Fibroblast of peridontal ligament (primary cell): ENCODE data around the gene CHRM4.
"Not testable (repeated sequence)": the region's sequence is repeated elsewhere in the genome, so short reads cannot be mapped to it uniquely, and the experiment has no call there.

Source experiments
- DNase-seq: peaks from one replicate; pipeline ENCODE4 v3.0.0-alpha.2; 2010; ENCODE audit errors: extremely low read depth

Gene CHRM4

DNA sequence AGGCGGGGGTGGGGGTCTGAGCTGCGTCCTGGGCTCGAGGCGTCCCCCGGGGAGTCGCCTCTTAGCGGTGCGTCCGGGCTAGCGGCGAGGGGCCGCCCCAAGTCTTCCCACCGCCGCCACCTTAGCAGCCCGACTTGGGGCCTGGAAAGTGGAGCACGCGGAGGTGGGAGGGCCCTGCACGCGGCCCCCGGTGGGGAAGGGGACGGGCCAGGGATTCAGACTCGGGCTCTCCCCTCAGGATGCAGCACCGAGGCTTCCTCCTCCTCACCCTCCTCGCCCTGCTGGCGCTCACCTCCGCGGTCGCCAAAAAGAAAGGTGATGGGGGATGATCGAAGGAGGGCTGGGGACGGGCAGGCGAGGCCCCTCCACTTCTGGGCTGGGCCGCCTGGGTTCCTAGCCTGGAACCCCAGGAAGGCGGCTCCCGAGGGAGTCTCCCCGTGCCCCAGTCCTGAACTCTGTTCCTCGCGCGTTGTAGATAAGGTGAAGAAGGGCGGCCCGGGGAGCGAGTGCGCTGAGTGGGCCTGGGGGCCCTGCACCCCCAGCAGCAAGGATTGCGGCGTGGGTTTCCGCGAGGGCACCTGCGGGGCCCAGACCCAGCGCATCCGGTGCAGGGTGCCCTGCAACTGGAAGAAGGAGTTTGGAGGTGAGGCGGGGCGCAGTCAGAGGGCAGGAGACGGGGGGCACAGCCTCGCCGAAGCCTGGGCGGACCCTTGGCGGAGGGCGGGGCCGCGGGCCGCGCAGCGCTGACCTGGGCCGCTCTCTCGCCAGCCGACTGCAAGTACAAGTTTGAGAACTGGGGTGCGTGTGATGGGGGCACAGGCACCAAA, 9.5 kb downstream of the CHRM4 start:
- no peak for DNase-seq

DNA sequence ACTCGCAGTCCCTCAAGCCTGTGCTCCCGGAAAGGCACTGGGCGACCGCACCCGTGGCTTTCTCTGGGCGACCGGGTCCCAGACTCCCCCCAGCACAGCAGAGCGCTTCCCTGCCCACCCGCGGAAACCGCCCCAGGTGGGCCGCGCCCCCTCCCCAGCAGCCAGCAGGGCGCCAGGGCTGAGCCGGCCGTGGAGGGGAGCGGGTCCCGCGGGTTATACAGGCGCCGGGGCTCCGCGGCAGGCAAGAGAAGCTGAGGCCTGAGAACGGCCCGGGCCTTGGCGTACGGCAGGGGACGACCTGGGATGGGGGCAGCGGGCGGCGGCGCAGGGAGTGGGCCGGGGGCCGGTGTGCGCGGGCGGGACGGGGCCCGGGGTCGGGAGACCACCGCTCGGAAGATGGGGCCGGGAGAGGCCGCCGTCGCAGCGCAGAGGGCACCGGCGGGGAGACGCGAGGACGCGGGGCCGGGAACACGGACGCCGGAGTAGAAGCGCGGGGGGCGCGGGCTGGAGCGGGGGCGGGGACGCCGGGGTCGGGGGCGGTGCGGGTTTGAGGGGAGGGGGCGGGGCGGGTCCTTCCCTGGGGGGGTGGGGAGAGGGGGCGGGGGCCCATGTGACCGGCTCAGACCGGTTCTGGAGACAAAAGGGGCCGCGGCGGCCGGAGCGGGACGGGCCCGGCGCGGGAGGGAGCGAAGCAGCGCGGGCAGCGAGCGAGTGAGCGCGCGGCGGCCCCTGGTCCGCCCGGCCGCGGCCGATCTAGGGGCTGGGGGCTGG, 10.3 kb downstream of the CHRM4 start, which contains the start of gene MDK:
MDK (plus strand) TSS at position 622 of the 771 bp plus-strand sequence. CDS start 389 bp downstream, outside the sequence.
- no peak for DNase-seq

DNA sequence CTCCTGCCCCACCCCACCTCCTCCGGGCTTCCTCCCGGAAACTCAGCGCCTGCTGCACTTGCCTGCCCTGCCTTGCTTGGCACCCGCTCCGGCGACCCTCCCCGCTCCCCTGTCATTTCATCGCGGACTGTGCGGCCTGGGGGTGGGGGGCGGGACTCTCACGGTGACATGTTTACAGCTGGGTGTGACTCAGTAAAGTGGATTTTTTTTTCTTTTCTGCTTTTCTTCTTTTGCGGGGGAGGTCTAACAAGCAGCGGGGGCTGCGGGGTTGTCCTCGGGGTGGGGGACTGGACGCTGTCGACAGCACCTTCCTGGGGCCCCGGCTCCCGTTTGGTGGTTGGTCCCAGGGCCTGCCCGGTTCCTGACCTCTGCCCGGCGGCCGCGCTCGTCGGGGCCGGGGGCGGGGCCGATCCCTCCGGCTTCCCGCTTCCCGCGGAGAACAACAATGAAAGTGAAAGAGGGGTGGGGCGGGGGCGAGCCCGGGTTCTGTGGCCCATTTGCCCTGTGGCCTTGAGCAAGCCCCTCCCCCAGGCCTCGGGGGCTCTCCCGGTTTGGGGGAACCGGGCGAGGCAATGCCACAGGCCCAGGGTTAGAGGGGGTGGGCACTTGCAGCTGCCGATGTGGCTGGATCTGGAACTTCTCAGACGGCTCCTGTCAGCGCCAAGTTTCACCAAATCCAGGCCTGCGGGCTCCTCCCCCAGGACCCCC, 11.1 kb downstream of the CHRM4 start:
- DNase-seq, result no peak

DNA sequence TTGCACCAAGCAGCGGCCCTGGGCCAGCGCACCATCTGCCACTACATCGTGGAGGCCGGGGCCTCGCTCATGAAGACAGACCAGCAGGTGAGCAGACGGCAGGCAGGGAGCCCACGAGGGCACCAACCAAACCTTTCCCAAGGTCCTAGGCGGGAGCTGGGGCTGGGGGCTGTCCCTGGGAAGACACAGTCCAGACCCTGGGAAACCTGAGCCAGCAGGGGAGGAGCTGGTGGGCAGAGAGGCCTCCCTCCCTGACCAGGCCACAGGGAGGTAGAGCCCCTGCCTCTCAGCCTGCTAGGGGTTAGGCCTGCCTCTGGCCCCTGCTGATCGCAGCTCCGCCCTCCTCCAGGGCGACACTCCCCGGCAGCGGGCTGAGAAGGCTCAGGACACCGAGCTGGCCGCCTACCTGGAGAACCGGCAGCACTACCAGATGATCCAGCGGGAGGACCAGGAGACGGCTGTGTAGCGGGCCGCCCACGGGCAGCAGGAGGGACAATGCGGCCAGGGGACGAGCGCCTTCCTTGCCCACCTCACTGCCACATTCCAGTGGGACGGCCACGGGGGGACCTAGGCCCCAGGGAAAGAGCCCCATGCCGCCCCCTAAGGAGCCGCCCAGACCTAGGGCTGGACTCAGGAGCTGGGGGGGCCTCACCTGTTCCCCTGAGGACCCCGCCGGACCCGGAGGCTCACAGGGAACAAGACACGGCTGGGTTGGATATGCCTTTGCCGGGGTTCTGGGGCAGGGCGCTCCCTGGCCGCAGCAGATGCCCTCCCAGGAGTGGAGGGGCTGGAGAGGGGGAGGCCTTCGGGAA, 11.9 kb downstream of the CHRM4 start:
- DNase-seq, result not testable (repeated sequence)

DNA sequence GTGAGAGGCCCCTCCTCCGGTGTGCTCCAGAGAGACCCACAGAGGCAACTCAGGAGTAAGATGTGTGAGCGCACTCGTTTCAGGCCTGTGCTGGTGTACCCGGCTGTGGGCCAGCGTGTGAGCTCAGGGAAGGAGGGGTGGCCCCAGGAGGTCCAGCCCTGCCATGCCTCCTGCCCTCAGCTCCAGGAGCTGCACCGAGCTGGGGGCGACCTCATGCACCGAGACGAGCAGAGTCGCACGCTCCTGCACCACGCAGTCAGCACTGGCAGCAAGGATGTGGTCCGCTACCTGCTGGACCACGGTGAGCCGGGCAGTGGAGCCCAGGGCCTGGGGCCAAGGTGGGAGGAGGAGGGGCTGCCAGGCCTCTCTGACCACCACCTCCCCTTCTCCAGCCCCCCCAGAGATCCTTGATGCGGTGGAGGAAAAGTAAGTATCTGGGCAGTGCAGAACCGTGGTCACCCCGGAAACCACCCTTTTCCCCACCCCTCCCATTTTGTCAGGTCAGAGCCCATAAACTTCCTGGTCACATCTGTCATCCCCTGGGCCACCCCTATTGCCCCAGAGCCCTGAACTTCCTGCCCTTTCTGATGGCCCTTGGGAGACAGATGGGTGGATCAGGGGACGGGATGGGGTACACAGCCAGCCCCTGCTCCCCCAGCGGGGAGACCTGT, 12.6 kb downstream of the CHRM4 start:
- DNase-seq, result no peak

DNA sequence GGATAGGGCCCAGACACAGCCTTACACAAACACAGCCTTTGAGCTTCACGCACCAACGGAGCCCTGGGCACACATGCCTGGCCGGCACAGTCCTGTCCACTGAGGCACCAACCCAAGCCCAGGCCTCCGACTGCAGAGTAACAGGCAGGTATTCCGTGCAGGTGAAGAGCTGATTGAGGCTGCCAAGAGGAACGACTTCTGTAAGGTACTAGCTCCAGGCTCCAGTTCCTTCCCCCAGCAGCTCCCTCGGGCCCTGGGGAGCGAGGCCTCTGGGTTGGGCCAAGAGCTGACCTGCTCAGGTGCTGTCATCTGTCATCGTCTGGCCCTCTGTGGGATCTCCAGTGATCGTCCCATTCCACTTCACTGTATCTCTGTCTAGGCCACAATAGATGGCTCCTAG, 13.3 kb downstream of the CHRM4 start:
- no peak for DNase-seq

DNA sequence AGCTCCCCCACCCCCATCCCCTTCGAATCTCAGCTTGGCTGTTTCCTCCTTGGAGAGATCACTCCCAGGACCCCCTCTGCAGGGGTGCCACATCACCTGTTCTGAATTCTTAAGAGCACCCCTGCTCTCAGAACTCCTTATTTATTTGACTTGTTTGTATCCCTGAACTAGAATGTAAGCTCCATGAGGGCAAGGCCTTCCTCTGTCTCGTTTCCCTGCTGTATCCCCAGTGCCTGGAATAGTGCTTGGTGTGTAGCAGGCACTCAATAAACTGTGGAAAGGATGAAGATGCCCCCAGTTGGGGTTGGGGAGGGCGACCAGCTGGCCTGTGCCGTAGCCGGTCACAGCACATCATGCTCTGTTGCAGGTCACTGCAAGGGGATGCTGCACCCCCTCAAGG, 13.7 kb downstream of the CHRM4 start:
- no peak for DNase-seq

DNA sequence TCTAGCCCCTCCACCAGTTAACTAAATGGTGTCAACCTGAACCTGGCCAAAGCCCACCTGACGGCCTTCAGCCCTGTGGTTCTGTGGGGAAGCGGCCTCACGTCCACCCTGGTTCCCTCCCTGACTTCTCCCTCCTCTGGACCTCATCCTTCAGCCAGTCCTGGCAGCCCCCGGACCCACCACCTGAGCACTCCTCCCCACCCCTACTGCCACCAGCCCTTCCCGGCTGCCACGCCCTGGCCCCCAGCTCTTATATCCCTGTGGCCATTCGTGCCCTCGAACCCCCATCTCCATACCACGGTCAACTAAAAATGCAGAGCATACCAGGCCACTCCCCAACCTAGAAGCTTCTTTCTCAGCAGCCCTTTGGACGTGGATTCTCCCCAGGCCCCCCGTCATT, 14.3 kb downstream of the CHRM4 start:
- DNase-seq, result no peak

DNA sequence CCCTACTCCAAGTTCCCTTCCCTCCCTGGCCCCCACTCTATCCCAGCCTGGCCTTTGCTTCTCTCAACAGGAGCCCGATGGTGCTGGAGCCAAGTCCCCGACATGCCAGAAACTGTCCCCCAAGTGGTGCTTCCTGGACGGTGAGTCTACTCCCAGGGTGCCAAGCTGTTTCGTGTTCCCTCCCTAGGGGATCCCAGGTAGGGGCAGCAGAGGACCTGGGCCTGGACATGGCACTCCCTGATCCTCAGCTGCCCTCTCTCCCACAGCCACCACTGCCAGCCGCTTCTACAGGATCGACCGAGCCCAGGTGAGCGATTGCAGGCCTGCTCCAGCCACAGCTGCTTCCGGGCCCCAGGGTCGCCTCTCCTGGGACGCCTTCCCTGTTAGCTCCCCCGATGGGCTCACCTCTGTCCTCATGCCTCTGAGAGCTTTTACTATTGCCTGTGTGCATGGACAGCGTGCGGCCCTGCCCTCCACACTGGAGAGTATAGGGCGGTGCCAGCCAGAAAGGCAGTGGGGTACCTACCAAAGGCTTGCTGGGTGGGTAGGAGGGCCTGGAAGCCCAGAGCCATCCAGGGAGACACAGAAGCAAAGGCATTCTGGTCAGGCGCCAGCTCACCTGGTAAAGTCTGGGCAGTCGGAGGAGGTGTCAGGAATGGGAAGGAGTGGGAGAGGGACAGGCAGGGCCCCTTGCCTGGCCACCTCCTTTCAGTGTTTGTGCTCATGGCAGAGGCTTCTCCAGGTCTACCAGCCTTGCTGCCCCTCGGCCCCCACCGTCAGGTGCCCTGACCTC, 15.1 kb downstream of the CHRM4 start:
- DNase-seq, result no peak

DNA sequence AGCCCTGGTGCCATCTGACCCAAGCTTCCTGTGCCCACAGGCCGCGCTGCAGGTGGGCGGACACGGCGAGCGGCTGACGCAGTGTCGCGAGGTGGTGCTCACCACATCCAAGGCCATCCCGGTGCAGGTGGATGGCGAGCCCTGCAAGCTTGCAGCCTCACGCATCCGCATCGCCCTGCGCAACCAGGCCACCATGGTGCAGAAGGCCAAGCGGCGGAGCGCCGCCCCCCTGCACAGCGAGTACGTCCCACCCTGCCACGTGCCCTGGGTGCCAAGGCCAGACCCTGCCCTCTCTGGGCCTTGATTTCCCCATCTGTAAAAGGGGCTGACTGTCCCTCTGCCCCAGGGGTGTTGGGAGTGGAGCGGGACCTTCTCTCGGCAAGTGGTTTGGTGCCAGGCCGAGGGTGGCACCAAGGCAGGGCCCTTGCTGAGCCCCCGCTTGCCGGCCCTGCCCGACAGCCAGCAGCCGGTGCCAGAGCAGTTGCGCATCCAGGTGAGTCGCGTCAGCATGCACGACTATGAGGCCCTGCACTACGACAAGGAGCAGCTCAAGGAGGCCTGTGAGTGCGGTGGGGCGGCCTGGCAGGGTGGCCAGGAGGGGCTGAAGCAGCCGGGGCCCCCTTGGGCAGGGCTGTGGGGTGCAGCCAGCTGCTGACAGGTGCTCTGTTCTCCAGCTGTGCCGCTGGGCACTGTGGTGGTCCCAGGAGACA, 16.0 kb downstream of the CHRM4 start:
- DNase-seq, result no peak

DNA sequence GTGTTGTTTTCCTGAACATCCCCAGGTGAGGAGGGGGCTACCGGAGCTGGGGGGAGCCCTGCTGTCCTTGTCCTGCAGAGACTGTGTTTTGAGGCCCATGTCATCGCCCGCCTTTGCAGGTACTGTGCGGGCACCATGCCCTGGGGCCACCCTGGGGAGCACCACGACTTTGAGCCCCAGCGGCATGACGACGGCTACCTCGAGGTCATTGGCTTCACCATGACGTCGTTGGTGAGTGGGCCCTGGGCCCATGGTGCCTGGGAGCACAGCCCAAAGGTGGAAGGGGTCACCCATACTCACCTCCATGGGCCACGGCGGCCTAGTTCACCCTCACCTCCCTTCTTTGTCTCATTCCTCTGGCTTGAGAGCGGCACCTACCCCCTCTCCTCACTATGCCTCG, 16.8 kb downstream of the CHRM4 start:
- no peak for DNase-seq

DNA sequence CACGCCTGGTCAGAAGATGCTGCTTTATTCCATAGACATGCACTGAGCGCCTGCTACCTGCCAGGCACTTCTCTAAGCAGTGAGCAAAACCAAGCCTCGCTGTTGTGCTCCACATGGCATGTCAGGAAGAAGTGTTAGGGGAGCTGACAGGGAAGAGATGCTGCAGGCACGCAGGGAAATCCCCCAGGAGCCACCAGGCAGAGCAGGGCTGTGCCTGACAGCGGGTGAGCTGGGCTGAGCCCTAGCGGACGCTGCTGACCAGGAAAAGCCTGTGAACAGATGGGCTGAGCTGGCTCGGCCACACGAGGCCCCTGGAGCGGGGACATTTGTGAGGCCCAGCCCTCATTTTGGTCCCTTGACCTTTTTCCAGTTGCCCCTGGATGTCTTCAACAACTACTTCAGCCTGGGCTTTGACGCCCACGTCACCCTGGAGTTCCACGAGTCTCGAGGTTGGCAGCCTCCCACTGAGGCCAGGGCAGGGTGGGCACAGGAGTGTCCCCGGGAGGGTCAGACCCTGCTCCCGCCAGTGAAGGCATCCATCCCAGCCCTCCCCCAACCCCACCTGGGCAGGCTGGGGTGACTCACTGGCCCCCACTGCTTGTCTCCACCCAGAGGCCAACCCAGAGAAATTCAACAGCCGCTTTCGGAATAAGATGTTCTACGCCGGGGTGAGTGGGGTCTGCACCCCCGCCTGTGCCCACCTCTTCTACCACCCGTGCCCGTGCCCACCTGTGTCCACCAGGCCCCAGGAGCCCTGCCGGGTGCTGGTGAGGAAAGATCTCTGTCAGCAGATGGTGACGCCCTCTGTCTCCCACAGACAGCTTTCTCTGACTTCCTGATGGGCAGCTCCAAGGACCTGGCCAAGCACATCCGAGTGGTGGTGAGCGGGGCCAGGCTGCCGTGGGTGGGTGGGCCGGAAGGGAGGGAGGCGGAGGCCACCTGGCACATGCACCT, 17.5 kb downstream of the CHRM4 start:
- no peak for DNase-seq

DNA sequence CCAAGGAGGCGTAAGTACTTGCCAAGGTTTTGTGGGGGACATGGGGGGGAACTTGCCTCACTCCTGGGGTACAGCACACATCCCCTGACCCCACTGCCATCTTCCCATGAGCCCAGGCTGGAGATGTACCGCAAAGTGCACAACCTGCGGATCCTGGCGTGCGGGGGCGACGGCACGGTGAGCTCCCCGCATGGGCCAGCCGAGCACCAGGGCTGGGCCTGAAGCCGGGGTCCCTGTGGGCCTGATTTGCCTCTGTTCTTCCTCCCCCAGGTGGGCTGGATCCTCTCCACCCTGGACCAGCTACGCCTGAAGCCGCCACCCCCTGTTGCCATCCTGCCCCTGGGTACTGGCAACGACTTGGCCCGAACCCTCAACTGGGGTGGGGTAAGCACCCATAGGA, 19.1 kb downstream of the CHRM4 start:
- DNase-seq, result not testable (repeated sequence)

DNA sequence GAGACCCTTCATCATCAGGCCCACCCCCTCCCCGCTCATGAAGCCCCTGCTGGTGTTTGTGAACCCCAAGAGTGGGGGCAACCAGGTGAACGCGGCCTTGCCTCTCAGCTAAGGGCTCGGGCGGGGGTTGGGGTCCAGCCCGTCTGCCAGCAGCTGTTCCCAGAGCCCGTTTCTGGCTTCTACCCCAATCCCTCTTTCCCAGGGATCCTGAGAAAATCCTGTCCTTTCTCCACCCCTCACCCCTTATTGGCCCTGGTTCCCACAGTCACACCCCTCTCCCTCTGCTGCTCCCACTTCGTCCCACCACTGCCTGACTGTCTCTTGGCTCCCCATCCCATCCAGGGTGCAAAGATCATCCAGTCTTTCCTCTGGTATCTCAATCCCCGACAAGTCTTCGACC, 19.5 kb downstream of the CHRM4 start:
- DNase-seq, result no peak

DNA sequence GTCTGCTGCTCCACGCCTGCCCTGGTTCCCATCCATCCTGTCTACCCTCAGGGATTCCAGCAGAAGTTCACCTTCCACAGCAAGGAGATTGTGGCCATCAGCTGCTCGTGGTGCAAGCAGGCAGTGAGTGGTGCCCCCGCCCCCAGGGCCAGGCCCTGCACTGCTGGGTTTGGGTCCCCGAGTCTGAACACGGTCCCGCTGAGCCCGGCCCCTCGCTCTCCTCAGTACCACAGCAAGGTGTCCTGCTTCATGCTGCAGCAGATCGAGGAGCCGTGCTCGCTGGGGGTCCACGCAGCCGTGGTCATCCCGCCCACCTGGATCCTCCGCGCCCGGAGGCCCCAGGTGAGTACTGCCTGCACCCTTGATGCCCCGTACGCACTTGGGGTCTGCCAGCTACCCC, 20.3 kb downstream of the CHRM4 start:
- DNase-seq, result not testable (repeated sequence)

DNA sequence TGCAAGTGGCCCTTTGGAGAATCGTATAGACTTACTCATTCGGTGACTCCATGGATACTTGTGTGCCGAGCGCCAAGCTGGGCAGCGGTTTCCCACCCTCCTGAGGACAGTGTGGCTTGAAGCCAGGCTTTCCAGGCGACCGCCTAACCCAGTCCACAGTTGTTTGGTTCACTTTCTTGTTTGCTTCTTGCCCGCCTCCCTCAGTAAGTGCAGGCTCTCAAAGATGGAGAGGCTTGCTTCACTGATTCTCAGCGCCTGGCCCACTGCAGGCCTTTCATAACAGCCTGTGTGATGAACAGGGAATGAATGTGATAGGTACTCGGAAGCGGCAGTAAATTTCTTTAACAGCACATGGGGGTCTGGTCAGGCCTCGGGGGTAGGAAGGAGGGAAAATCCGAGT, 21.3 kb downstream of the CHRM4 start:
- no peak for DNase-seq

DNA sequence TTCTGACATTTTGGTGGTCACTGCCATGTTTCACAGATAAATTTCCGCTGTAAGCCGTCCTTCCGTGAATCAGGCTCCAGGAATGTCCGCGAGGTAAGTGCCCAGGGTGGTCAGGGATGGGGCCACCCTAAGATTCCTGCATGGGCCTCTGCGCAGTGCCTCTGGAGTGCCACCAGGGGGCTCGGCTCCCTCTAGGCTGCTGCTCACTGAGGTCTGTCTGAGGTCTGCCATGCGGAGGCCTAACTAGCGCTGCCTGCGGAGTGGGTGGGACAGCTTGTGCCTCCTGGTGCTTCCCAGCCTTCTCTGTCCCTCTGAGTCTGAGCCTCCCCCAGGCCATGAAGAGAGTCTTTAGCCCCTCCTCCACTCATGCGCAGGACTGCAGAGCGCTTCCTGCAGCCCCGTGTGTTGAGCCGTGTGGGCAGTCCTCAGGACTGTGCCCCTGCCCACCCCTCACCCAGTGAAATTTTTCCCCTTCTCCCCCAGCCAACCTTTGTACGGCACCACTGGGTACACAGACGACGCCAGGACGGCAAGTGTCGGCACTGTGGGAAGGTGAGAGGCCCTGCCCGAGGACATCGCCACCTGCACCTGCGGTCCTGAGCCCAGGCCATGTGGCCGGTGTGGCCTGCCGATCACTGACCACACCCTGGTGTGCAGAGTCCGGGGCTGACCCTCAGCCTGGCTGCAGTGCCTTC, 22.0 kb downstream of the CHRM4 start:
- peak; percentile 62 for DNase-seq

DNA sequence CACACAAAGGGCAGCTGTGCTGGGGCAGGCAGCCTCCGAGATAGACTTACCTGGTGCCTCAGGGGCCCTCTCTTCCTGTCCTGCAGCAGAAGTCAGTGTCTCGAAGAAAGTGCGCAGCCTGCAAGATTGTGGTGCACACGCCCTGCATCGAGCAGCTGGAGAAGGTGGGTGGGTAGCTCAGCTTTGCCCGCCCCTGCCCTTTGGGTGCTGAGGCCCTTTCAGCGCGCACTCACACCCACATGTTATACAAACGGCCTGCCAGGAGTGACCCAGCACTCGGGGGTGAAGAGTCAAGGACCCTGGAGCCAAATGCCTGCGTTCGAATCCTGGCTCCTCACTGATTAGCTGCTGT, 23.7 kb downstream of the CHRM4 start:
- no peak for DNase-seq
